ENCODE results near the gene CREG2.

DNA sequence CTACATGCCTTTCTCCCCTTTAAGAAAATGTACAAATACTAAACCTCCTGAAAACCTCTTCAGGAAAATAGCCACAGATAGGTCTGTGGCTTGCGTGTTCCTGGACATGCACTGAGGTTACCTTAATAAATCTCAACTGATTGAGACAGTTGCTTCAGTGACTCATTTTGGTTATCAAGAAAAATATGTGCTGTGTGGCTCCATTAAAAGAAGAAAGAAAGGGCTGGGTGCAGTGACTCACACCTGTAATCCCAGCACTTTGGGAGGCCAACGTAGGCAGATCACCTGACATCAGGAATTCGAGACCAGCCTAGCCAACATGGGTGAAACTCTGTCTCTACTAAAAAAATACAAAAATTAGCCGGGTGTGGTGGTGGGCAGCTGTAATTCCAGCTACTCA lies 27.1 kb downstream of the CREG2 start:
- no peak for TF ChIP-seq POLR2A (IDR thresholded peaks at IDR 0.05)
- TF ChIP-seq CTCF (IDR thresholded peaks at IDR 0.05): no peak

All from upper lobe of left lung (tissue), 4 donors.